ENCODE data around the gene ZFR.
"Not testable (repeated sequence)": the region's sequence is repeated elsewhere in the genome, so short reads cannot be mapped to it uniquely, and the experiment has no call there.

ZFR gene

DNA sequence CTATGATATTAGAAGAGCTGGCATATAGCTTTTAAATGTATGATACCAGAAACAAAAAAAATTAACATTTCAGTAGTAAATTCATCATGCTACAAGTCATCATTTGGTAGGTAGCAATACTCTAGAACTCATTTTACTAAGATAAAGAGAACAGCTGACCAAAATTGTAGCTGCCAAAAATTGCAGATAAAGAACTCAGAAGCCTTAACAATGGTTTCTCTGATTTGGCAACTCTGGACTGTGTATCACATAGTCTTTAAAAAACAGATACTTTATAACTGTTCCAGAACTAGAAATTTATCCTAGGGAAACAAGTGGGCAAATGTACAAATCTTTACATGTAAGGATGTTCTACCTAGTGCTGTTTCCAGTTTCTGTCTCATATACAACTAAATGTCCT is 33.9 kb downstream of the ZFR start:
- DNase-seq (ENCODE audit: low read depth in 2 of 2): no peak

DNA sequence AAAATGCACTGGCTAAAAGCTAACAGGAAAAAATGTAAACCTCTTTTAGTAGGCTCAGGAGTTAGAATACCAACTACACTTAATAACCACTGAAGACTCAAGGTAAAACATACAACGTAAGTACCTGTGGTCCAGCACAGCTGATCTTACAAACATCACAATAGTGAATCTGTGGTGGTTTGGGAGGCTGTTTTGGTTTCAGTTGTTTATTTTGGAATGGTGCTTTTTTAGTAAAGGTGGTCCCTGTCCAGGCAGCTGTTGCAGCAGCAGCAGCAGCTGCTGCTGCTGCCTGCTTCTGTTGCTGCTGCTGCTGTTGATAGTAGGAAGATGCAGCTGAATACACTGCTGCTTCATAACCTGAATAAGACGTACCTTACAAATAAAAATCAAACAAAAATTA is 37.9 kb downstream of the ZFR start:
- DNase-seq (ENCODE audit: low read depth in 2 of 2): no peak

DNA sequence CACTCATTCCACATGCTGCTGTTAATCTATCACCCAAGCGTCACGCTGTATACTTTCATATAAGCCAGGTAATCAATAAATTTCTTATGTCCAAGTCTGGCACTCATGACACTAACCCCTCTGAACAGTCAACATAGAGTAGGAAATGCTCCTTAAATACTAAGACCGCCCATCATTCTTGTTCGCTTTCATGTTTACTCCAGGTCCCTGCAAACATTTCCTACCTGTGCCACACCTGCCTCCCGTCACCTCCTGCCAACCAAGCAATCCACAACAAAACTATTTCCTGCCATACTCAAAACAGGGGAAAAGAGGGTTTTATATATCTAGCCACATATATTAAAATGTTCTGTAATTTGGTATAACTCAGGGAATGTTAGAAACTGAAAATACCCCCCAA is 39.0 kb downstream of the ZFR start:
- DNase-seq (ENCODE audit: low read depth in 2 of 2): no peak

DNA sequence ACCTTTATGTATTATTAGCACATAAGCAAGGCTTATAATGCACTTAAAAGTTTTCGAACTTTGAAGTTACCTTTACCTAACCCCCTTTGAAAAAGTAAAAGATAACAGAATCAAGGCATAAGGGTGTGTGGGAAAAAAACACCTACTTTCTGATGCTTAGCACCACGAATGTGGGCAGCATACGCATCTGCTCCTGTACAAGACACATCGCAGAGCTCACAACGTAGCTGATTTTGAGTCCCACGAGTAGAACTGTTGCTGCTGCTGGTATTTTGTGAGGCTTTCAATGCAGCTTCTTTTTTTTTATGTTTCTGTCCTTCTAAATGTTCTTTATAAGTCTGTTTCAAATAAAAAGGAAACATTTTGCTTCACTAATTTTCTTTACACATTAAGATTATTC is 40.8 kb downstream of the ZFR start:
- no peak for DNase-seq (ENCODE audit: low read depth in 2 of 2)

DNA sequence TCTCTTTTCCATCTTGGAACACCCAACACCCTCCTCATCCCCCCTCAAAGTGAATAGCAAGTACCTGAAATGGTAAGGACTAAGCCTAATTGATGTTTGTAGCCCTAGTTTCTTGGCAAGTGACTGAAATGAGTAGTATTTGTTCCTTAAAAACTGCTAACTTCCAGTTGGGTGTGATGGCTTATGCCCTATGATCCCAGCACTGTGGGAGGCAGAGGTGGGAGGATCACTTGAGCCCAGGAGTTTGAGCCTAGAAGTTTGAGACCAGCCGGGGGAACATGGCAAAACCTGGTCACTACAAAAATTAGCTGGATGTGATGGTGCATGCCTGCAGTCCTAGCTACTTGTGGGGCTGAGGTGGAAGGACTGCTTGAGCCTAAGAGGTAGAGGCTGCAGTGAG is 44.1 kb downstream of the ZFR start:
- no peak for DNase-seq (ENCODE audit: low read depth in 2 of 2)

DNA sequence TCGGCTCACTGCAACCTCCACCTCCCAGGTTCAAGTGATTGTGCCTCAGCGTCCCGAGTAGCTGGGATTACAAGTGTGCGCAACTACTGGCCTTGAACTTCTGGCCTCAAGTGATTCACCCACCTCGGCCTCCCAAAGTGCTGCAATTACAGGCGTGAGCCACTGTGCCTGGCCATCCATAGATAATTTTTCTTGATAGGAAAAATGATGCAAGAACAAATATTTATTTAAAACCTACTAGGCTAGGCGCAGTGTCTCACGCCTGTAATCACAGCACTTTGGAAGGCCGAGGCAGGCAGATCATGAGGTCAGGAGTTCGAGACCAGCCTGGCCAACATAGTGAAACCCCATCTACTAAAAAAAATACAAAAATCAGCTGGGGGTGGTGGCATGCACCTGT is 45.8 kb downstream of the ZFR start:
- not testable (repeated sequence) for DNase-seq (ENCODE audit: low read depth in 2 of 2)

DNA sequence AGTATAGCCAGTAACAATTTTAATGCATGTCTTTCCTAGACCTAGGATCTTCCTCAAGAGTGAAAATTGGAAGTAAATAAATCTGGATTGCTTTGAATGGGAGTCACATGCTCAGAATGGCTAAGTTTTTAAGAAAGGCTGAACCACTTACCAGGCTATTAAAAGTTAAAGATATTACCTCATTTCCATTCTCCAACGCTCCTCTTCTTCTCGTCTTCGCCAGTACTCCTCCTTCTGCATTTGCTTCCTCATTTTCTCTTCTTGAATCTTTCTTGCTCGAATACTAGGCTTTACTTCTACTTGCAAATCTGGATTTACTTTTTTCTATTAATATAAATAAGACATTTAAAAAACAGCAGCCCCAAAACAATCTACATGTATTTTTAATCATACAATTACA is 49.6 kb downstream of the ZFR start:
- no peak for DNase-seq (ENCODE audit: low read depth in 2 of 2)

DNA sequence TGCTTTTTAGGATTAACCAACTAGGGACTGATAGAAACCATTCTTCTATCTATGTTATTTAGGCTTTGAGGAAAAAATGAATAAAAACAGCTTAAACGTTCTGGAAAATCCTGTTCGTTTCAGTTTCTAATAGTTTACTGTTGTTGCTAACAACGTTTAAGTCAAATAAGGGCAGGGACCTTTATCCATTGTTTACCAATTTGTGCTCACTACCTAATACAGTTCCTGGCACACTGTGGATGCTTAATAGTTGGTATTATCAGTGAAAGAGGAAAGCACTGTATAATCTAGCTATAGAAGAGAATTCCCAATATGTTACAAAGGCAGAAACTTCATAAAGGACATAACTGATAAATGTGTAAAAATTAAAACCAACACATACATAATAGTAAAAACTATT is 52.5 kb downstream of the ZFR start:
- no peak for DNase-seq (ENCODE audit: low read depth in 2 of 2)

DNA sequence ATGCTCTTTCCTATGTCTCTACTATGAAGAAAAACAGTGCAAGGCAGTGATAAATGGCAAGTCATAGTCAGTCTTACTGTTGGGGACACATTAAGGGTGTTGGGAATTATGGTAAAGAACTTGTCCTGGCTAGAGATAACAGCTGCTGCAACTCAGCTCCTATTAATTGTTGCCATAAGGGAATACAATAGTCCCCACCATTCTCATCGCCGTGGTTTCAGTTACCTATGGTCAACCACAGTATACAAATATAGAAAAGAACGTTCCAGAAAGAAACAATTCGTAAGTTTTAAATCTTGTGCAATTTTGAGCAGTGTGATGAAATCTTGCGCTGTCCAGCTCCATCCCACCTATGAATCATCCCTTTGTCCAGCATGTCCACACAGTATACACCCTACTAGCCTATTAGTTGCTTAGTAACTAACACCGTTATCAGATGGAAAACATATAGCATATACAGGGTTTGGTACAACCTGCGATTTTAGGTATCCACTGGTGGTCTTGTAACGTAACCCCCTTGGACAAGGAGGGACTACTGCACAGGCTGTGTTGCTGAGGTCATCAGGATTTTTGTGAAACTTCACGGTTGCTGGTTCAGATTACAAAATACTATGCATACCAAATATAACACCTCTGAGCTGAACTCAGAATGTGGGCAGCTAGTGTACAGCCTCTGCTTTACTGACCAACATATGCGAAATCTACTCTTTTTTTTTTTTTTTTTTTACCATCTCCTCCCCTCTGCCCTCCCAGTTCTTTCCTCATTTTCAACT is 53.5 kb downstream of the ZFR start:
- DNase-seq (ENCODE audit: low read depth in 2 of 2): no peak

DNA sequence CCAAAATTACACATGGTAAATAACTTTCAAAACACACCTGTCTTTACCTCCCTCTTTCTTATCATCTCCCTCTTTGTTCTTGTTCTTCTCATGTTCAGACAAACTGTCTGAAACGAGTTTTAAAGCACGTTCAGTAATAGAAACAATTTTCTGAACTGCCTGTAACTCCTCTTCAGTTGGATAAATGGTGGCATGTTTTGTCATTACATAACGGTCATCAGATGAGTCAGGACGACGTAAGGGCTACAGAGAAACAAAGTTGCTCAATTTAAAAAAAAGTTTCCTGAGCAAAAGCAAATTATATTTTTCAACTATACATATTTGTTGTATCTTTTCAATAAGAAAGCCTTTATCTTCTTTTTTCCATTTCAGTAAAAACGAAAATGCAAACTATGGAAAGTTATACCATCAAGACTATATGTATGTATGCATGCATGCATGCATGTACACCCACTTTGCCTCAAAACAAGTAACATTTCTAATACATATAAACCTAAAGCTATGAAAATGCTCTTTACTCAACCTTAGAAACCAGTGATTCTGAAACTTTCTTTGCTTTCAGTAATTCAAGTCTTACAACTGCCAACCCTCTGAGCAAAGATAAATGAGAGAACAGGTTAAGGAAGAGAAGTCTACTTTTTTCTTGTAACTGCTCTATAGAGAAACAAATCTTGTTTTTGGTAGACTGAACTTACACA is 56.0 kb downstream of the ZFR start:
- DNase-seq (ENCODE audit: low read depth in 2 of 2): no peak

DNA sequence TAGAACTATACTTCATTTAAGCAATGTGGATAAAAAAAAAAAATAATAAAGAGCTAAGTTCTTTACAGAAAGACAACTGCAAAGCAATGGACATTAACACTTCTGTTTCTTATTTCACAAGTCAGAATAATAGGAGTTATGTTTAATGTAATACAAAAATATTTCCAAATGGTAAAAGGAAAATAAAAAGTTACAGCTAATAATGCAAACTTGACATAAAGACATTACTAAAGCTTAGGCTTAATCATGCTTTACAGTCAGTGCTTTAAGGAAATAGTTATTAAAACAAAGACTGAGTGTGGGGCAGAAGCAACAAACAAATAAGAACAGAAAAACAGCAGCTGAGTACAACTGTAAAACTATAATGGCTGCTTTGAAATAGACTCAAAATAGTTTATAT is 56.7 kb downstream of the ZFR start:
- no peak for DNase-seq (ENCODE audit: low read depth in 2 of 2)

DNA sequence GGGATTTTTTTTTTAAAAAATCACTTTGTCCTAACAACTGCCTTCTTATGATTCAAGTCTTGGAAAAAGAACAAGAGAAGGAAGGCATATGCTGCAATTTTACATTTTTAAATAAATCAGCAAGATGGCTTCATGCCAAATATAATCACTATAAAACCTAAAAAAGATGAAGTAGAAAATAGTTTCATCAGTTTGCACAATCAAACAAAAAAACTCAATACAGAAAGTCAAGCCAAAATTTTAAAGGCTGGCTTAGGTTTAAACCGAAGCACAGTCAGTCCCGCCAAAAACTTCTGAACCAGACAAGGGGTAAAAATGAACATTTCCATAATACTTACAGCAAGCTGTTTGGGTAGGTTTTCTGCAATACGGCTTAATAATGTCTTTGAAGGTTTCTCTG is 57.3 kb downstream of the ZFR start:
- no peak for DNase-seq (ENCODE audit: low read depth in 2 of 2)

DNA sequence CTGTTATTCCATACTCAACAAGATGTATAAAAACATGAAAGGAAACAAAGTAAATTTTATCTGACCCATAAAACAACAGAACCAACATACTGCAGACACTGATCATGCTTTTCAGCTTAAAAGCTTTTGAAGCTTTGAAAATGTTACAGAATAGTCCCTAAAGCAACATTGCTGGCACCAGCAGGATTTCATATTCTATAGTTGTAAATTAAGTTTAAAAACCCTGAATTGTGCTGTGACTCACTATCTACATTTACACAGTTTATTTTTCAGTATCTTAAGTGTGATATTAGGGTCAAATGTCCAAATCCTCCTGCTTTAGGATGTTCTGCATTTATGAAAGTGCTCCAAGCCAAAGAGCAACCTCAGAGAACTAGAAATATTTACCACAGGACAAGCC is 59.9 kb downstream of the ZFR start:
- no peak for DNase-seq (ENCODE audit: low read depth in 2 of 2)

DNA sequence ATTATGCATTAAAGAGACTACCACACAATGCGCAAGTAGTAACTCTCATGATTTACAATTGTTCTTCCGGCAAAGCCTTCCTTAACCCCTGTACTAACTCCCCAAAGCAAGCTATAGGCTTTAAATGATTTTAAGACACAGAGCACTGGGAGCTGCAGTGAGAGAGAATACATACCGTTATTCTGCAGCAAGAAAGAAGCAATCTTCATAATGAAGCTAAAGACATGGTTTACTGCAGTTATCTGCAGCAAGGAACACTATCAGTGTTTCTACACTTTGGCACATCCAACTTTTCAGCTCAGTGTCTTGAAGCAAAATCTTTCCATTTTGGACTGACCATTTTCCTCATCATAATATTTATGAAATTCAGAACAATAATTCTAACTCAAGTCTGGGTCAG is 61.0 kb downstream of the ZFR start:
- no peak for DNase-seq (ENCODE audit: low read depth in 2 of 2)

DNA sequence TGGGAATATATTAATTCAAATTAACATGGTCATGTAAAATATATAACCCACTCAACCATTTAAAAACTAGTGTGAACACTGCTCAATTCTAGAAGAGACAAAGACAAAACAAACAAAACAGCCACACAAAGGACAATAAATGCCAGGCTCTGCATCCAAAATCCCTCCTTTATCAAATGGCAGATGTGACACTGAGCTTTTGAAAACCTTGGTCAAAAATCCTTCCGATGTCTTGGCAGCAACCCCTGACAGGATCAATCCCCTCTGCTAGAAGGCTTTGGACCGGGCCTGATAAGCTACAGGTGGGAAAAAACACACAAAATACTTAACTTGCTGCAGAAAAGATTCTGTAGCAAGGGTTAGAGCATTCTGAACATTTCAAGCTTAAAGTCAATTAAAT is 61.5 kb downstream of the ZFR start:
- DNase-seq (ENCODE audit: low read depth in 2 of 2): no peak

DNA sequence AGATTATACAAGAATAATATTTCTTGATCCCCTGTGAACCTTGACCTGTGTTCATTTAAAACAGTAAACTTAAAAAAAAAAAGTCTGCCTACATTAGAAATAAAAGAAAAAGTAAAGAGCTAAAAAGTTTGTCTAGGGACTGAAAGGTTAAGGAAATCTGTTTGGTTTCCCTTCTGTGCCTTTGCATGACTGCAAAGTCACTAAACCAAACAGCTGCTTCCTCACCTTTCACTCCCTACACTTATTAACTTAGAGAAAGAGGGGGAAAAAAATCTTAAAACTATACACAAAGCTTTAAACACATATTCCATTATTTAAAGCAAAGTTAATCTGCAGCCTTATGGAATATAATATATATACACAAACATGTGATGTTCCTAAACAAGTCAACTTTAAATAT is 65.1 kb downstream of the ZFR start:
- no peak for DNase-seq (ENCODE audit: low read depth in 2 of 2)

DNA sequence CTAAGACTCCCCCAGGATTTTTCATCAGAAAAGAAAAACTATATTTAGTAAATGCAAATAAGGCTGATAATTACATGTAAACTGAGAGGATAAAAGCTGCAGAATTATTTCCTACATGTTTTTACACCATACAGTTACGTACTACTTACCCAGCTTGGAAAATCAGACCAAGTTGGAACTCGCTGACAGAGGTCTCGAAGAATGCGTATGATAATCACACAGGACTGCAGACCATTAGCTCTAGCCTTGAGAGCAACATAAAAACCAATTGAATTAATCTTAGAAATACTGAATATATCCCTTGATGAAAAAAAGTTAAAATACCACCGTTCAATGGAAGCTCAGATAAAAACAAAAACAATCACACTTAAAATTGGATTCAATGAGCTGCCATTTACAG is 65.6 kb downstream of the ZFR start:
- DNase-seq (ENCODE audit: low read depth in 2 of 2): no peak

DNA sequence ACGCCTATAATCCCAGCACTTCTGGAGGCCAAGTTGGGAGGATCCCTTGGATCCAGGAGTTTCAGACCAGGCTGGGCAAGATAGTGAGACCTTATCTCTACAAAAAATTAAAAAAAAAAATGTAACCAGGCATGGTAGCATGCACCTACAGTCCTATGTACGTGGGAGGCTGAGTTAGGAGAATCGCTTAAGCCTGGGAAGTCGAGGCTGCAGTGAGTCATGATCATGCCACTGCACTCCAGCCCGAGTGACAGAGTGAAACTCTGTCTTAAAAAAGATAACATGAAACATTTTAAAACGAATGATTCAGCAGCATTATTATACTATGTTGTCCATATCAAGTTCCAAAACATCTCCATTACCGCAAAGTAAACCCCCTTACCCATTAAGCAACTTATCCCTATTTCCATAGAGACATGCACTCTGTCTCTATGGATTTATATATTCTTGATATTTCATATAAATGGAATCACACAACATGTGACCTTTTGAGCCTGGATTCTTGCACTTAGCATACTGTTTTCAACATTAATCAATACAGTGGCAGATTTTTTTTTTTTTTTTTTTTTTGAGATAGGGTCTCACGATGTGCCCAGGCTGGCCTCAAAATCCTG is 74.9 kb downstream of the ZFR start:
- no peak for DNase-seq (ENCODE audit: low read depth in 2 of 2)

DNA sequence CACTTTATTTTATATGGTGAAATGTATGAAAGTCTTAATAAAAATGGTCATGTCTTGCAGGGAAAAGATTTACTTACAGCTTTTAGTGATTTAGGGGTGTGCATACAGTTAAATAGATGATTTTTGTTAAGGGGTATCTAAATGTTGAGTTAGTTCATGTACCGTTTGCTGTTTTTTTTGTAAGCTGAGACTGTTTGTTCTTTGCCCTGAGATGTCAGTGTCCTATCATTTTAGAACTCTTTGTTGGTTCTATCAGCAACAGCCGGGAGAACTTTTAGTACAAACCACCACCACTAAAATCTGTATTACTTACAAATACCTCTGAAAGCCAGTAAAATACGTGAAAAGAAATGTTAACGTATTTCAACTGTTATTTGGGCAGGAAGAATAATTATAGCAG is 75.5 kb downstream of the ZFR start:
- no peak for DNase-seq (ENCODE audit: low read depth in 2 of 2)

DNA sequence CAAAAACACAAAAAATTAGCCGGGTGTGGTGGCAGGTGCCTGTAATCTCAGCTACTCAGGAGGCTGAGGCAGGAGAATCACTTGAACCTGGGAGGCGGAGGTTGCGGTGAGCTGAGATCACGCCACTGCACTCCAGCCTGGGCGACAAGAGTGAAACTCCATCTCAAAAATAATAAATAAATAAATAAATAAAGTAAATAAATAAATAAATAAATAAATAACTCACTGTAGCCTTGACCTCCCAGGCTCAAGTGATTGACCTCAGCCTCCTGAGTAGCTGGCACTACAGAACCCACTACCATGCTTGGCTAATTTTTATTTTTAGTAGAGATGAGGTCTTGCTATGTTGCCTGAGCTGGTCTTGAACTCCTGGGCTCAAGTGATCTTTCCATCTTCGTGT is 77.3 kb downstream of the ZFR start:
- DNase-seq (ENCODE audit: low read depth in 2 of 2): not testable (repeated sequence)

DNA sequence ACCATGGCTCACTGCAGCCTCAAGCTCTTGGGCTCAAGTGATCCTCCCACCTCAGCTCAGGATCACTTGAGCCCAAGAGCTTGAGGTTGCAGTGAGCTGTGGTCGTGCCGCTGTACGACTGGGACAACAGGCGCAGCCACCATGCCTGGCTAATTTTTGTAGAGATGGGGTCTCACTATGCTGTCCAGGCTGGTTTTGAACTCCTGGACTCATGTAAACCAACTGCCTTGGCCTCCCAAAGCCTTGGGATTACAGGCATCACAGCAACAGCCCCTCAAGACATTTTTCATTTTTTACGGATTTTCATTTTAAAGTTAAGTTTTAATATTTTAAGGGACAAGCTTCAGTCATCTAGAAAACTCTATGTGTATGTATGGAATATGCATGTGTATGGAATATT is 78.9 kb downstream of the ZFR start:
- DNase-seq (ENCODE audit: low read depth in 2 of 2): no peak

DNA sequence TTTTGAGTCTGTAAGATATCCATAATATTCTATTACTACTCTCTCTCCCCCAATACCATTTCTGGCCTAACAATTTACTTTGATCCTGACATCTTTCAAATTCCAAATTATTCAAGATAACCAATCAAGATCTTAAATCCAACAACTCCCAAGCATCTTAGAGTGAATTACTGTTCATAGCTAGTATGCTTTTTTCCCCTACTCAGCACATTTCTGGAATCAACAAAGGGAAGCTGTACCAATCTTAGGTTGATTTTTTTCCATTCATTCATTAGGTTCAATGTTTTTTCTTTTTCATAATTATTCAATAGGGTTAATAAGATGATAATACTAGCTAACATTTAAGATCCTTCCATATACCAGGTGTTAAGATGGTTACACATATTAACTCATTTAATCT is 81.5 kb downstream of the ZFR start:
- no peak for DNase-seq (ENCODE audit: low read depth in 2 of 2)

DNA sequence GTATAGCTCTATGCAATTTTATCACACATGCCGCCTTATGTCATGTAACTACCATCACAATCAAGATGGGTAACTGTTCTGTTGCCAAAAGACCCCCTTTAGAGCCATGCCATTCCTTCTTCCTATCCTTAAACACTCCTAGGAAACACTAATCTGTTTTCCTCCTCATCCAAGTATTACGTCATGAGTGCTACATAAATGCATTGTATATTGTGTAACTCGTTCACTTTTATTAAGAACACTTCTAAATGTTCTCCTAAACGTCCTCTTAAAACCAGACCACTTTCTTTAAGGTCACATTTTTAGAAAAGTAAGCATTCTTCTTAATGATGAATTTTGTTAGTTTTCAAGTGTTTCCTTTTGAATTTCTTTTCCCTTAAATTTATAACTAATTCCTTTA is 82.0 kb downstream of the ZFR start:
- no peak for DNase-seq (ENCODE audit: low read depth in 2 of 2)

All from stimulated activated CD4-positive, alpha-beta T cell treated with anti-CD3 and anti-CD28 coated beads, Interleukin-4, amount 100 ng/mL, for 48 hours (primary cell).